ENCODE data around the gene FHL2. TPM values are rescaled to one million over a fixed set of nuclear protein-coding genes. Genes with fewer than 3 reads are reported as not detected.

The FHL2 gene
- total and polyA plus RNA-seq, 2 of the 13 experiments (the other 11 are each of a cell fraction or from before 2014, with no cell fraction given): 1.9 to 74.8 TPM

DNA sequence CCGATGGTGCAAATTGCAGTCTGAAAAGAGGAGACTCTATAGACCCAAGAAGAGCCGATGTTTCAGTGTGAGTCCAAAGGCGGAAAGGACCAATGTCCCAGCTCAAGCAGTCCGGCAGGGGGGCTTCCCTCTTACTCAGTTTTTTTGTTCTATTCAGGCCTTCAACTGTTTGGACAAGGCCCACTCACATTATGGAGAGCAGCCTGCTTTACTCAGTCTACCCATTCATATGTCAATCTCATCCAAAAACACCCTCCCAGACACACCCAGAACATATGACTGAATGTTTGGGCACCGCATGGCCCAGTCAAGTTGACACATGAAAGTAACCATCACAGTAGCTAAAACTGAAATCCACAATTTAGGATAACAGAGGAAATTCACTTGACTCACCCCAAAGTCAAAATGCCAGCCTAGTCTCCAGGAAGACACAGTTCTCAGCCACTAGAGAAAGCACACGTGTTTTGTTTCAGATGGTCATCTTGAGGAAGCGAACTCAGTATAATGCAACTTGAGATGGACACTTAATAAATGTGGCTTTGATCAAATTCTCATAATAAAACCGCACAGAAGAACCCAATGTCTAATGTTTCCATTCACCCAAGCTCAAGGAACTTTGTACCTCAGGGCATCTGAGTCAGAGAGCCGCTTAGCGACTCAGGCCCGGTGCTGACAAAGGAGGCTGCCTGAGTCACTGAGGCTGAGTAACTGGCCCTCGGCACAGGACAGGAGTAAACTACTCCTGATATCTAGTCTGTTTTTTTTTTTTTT is 2.4 kb downstream of the FHL2 start (continued):
- TF ChIP-seq, protein P1, sequence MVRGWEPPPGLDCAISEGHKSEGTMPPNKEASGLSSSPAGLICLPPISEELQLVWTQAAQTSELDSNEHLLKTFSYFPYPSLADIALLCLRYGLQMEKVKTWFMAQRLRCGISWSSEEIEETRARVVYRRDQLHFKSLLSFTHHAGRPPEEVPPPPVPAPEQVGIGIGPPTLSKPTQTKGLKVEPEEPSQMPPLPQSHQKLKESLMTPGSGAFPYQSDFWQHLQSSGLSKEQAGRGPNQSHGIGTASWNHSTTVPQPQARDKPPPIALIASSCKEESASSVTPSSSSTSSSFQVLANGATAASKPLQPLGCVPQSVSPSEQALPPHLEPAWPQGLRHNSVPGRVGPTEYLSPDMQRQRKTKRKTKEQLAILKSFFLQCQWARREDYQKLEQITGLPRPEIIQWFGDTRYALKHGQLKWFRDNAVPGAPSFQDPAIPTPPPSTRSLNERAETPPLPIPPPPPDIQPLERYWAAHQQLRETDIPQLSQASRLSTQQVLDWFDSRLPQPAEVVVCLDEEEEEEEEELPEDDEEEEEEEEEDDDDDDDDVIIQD (CRISPR knock-in tag; IDR thresholded peaks at IDR 0.05; ENCODE audit: low read depth): 0 out of 2 replicates have a peak, but pooled peaks have one; percentile 17
- TF ChIP-seq ZBTB3 (CRISPR knock-in tag; IDR thresholded peaks at IDR 0.05; ENCODE audit: borderline replicate concordance, low read depth) (no peak), ARNTL (CRISPR knock-in tag; IDR thresholded peaks at IDR 0.05) (no peak), ZNF546 (CRISPR knock-in tag; conservative IDR thresholded peaks at IDR 0.05) (no peak), ZNF660 (CRISPR knock-in tag; IDR thresholded peaks at IDR 0.05; ENCODE audit: borderline replicate concordance, low read depth) (no peak), YEATS4 (CRISPR knock-in tag; IDR thresholded peaks at IDR 0.05; ENCODE audit: borderline replicate concordance) (no peak), REPIN1 (CRISPR knock-in tag; IDR thresholded peaks at IDR 0.05; ENCODE audit: borderline replicate concordance, low read depth) (no peak), SCMH1 (CRISPR knock-in tag; IDR thresholded peaks at IDR 0.05; ENCODE audit: borderline replicate concordance) (no peak), SIN3A (IDR thresholded peaks at IDR 0.05; ENCODE audit: borderline replicate concordance, low read depth, low read length) (no peak), ZNF296 (CRISPR knock-in tag; conservative IDR thresholded peaks at IDR 0.05) (no peak), ZNF616 (CRISPR knock-in tag; IDR thresholded peaks at IDR 0.05; ENCODE audit: low read depth) (no peak), ZNF709 (CRISPR knock-in tag; IDR thresholded peaks at IDR 0.05) (no peak), ZNF563 (CRISPR knock-in tag; IDR thresholded peaks at IDR 0.05) (no peak), ZNF121 (CRISPR knock-in tag; IDR thresholded peaks at IDR 0.05) (peak; percentile 34; the same call in 1 of the 2 replicates)
- TF ChIP-seq, protein P2, sequence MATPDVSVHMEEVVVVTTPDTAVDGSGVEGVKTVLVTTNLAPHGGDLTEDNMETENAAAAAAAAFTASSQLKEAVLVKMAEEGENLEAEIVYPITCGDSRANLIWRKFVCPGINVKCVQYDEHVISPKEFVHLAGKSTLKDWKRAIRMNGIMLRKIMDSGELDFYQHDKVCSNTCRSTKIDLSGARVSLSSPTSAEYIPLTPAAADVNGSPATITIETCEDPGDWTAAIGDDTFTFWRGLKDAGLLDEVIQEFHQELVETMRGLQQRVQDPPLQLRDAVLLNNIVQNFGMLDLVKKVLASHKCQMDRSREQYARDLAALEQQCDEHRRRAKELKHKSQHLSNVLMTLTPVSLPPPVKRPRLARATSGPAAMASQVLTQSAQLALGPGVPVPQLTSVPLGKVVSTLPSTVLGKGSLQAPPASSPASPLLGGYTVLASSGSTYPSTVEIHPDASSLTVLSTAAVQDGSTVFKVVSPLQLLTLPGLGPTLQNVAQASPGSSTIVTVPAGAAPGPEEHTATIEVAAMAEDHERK (CRISPR knock-in tag; IDR thresholded peaks at IDR 0.05; ENCODE audit: low read depth): no peak
- TF ChIP-seq, protein P3, sequence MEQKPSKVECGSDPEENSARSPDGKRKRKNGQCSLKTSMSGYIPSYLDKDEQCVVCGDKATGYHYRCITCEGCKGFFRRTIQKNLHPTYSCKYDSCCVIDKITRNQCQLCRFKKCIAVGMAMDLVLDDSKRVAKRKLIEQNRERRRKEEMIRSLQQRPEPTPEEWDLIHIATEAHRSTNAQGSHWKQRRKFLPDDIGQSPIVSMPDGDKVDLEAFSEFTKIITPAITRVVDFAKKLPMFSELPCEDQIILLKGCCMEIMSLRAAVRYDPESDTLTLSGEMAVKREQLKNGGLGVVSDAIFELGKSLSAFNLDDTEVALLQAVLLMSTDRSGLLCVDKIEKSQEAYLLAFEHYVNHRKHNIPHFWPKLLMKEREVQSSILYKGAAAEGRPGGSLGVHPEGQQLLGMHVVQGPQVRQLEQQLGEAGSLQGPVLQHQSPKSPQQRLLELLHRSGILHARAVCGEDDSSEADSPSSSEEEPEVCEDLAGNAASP (CRISPR knock-in tag; IDR thresholded peaks at IDR 0.05; ENCODE audit: borderline replicate concordance): no peak
- TF ChIP-seq, protein P4, sequence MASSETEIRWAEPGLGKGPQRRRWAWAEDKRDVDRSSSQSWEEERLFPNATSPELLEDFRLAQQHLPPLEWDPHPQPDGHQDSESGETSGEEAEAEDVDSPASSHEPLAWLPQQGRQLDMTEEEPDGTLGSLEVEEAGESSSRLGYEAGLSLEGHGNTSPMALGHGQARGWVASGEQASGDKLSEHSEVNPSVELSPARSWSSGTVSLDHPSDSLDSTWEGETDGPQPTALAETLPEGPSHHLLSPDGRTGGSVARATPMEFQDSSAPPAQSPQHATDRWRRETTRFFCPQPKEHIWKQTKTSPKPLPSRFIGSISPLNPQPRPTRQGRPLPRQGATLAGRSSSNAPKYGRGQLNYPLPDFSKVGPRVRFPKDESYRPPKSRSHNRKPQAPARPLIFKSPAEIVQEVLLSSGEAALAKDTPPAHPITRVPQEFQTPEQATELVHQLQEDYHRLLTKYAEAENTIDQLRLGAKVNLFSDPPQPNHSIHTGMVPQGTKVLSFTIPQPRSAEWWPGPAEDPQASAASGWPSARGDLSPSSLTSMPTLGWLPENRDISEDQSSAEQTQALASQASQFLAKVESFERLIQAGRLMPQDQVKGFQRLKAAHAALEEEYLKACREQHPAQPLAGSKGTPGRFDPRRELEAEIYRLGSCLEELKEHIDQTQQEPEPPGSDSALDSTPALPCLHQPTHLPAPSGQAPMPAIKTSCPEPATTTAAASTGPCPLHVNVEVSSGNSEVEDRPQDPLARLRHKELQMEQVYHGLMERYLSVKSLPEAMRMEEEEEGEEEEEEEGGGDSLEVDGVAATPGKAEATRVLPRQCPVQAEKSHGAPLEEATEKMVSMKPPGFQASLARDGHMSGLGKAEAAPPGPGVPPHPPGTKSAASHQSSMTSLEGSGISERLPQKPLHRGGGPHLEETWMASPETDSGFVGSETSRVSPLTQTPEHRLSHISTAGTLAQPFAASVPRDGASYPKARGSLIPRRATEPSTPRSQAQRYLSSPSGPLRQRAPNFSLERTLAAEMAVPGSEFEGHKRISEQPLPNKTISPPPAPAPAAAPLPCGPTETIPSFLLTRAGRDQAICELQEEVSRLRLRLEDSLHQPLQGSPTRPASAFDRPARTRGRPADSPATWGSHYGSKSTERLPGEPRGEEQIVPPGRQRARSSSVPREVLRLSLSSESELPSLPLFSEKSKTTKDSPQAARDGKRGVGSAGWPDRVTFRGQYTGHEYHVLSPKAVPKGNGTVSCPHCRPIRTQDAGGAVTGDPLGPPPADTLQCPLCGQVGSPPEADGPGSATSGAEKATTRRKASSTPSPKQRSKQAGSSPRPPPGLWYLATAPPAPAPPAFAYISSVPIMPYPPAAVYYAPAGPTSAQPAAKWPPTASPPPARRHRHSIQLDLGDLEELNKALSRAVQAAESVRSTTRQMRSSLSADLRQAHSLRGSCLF (CRISPR knock-in tag; IDR thresholded peaks at IDR 0.05; ENCODE audit: borderline replicate concordance): no peak
- TF ChIP-seq, protein P5, sequence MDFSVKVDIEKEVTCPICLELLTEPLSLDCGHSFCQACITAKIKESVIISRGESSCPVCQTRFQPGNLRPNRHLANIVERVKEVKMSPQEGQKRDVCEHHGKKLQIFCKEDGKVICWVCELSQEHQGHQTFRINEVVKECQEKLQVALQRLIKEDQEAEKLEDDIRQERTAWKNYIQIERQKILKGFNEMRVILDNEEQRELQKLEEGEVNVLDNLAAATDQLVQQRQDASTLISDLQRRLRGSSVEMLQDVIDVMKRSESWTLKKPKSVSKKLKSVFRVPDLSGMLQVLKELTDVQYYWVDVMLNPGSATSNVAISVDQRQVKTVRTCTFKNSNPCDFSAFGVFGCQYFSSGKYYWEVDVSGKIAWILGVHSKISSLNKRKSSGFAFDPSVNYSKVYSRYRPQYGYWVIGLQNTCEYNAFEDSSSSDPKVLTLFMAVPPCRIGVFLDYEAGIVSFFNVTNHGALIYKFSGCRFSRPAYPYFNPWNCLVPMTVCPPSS (IDR thresholded peaks at IDR 0.05): no peak

Measured in HepG2 (cell line).